HL-60 (cell line): ENCODE data around the gene MAGIX.

Source experiments
- DNase-seq, 2 experiments: peaks; one replicate each; pipeline ENCODE4 v3.0.0-alpha.2; 2010 to 2020; ENCODE audit warnings: low read depth in 1 of 2, low spot score in 1 of 2
- H3K27ac ChIP-seq: fragments of 250-450 bp; sonication (Bioruptor Pico); replicated peaks from 2 replicates; pipeline ENCODE4 v1.5.1; 2020; ENCODE audit warnings: mild to moderate bottlenecking, moderate library complexity
- H3K27me3 ChIP-seq: fragments of 250-450 bp; sonication (Bioruptor Pico); 2 replicates; pipeline ENCODE4 v1.5.1; 2021; ENCODE audit warnings: mild to moderate bottlenecking, moderate library complexity; ENCODE audit not compliant: insufficient read depth, poor library complexity, severe bottlenecking
- H3K4me3 ChIP-seq: replicated peaks from 2 replicates; pipeline ENCODE4 v1.5.1; 2011; ENCODE audit warnings: mild to moderate bottlenecking, control low read depth, low read length; ENCODE audit not compliant: insufficient read depth
- GABPA ChIP-seq: IDR thresholded peaks from 2 replicates; pipeline ENCODE4 v1.6.1; 2012; ENCODE audit warnings: low read depth
- POLR2AphosphoS5 ChIP-seq: IDR thresholded peaks from 2 replicates; pipeline ENCODE4 v1.6.1; 2012; ENCODE audit warnings: low read depth
- SPI1 ChIP-seq: IDR thresholded peaks from 2 replicates; pipeline ENCODE4 v1.6.1; 2012; ENCODE audit warnings: low read depth, mild to moderate bottlenecking, borderline replicate concordance
- TF ChIP-seq, protein P1 (sequence below): IDR thresholded peaks from 2 replicates; pipeline ENCODE4 v1.6.1; 2012; ENCODE audit warnings: low read depth; ENCODE audit not compliant: insufficient replicate concordance
- TF ChIP-seq, protein P2 (sequence below): IDR thresholded peaks from one replicate; pipeline ENCODE4 v1.5.1; 2011; ENCODE audit warnings: low read length, control low read depth, inconsistent platforms; ENCODE audit not compliant: insufficient read depth

The MAGIX gene

DNA sequence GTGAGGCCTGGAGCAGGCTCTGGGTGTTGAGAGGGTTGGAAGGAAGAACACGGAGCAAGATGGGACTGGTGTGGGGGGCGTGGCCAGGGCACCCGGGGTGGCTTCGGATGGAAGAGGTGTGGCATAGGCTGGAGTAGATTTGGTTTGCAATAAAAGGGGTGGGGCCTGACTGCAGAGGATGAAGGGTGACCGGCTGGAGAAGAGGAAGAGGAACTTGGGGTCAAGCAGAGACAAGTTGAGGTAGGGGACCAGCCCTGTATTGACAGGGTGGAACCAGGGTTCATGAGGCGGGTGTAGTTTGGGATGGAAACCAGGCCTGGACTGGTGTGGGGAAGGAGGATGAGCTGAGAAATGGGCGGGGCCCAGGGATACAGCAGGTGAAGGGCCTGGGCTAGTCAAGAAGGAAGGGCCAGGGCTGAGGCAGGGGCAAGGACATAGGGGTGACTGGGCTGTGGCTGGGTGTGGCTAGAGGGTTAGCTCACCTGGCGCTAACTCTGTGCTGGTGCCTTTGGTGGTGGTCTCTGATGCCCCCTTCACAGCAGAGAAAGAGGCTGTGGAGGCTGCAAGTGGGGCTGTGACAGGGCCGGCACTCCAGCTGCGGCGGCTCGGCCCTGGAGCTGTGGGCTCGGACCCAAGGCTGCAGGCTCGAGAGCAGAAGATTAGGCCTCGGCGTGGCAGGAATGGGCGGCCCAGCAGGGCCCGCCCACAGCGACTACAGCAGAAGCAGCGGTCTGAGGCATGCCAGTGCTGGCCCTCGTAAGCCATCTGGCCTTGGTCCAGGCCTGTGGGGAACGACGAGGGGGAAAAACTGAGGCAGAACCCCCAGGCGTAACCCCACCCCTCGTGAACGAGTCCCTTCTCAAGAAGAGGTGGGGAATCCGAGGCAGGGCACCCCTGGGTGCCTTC, 14.1 kb downstream of the MAGIX start:
- Histone ChIP-seq H3K4me3 (peak overlapping the region; percentile 22), H3K27ac (peak overlapping the region; percentile 75), H3K27me3 (no peaks in the 10 kb centered on the region)
- peak; percentile 51; the same call in 1 of the 2 replicates for TF ChIP-seq SPI1
- no peak for TF ChIP-seq POLR2AphosphoS5
- DNase-seq: peak; percentile 82 to 86

DNA sequence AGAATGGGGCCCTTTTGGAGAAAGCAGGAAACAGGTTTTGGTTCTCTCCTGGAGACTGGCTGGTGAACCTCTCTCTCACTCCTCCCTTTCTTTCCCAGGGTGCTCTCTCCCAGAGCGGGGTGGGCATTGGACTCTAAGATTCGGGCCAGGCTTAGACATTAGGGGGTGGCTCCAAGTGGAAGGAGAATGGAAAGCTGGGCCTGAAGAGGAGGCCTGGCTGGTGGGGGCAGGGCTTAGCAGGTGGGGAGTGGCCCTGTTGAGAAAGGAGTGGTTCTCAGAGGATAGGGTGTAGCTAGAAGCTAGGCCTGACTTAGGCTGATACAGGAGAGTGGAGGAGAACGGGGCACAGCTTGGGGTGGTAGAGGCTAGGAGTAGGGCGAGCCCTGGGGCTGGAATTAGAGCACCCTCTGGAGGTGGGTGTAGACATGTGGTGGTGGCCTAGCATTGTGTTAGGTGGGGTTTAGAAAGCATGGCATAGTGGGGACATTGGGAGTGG, 14.8 kb downstream of the MAGIX start:
- peak in 1 of 2 experiments; percentile 72 for DNase-seq
- no peak overlapping the region; the same call in 1 of the 2 replicates for H3K4me3 ChIP-seq
- TF ChIP-seq, protein P1, sequence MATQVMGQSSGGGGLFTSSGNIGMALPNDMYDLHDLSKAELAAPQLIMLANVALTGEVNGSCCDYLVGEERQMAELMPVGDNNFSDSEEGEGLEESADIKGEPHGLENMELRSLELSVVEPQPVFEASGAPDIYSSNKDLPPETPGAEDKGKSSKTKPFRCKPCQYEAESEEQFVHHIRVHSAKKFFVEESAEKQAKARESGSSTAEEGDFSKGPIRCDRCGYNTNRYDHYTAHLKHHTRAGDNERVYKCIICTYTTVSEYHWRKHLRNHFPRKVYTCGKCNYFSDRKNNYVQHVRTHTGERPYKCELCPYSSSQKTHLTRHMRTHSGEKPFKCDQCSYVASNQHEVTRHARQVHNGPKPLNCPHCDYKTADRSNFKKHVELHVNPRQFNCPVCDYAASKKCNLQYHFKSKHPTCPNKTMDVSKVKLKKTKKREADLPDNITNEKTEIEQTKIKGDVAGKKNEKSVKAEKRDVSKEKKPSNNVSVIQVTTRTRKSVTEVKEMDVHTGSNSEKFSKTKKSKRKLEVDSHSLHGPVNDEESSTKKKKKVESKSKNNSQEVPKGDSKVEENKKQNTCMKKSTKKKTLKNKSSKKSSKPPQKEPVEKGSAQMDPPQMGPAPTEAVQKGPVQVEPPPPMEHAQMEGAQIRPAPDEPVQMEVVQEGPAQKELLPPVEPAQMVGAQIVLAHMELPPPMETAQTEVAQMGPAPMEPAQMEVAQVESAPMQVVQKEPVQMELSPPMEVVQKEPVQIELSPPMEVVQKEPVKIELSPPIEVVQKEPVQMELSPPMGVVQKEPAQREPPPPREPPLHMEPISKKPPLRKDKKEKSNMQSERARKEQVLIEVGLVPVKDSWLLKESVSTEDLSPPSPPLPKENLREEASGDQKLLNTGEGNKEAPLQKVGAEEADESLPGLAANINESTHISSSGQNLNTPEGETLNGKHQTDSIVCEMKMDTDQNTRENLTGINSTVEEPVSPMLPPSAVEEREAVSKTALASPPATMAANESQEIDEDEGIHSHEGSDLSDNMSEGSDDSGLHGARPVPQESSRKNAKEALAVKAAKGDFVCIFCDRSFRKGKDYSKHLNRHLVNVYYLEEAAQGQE: no peak
- no peak for TF ChIP-seq GABPA
- TF ChIP-seq, protein P2, sequence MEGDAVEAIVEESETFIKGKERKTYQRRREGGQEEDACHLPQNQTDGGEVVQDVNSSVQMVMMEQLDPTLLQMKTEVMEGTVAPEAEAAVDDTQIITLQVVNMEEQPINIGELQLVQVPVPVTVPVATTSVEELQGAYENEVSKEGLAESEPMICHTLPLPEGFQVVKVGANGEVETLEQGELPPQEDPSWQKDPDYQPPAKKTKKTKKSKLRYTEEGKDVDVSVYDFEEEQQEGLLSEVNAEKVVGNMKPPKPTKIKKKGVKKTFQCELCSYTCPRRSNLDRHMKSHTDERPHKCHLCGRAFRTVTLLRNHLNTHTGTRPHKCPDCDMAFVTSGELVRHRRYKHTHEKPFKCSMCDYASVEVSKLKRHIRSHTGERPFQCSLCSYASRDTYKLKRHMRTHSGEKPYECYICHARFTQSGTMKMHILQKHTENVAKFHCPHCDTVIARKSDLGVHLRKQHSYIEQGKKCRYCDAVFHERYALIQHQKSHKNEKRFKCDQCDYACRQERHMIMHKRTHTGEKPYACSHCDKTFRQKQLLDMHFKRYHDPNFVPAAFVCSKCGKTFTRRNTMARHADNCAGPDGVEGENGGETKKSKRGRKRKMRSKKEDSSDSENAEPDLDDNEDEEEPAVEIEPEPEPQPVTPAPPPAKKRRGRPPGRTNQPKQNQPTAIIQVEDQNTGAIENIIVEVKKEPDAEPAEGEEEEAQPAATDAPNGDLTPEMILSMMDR: peak; percentile 22
- no peak for TF ChIP-seq SPI1

DNA sequence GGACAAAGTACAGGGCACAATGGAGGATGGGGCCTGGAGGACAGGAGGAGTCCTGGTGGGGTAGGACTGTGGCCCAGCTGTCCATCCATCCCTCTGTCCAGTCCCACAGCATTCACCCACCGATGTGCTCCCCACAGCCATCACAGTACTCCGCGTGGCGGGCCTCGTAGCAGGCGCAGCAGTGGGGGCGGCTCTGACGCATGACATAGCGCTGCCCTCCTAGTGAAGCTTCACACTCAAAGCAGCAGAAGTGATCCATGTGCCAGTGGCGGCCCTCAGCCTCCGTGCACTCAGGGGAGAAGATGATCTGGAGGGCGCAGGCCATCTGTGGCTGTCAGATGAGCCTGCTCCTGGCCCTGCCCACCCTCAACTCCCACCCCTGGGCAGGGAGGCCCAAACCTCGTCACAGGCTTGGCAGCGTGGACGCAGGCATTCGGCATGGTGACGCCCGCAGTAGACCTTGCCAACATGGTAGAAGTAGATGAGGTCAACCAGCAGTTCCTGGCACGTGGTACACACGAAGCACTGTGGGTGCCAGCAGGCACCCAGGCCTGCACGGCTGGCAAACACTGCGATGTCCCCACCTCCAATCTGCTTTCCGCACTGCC, 15.4 kb downstream of the MAGIX start:
- no peak for TF ChIP-seq SPI1
- TF ChIP-seq, protein P1: no peak
- TF ChIP-seq, protein P2: no peak
- no peak for TF ChIP-seq GABPA
- no peak for TF ChIP-seq POLR2AphosphoS5
- H3K27ac ChIP-seq: no peak overlapping the region; the same call in 1 of the 2 replicates
- DNase-seq: no peak
- no peaks in the 10 kb centered on the region for H3K27me3 ChIP-seq
- no peak overlapping the region for H3K4me3 ChIP-seq

More for the DNA sequence above, 14.8 kb downstream of the MAGIX start:
- Histone ChIP-seq H3K27ac (peak overlapping the region; percentile 75), H3K27me3 (no peaks in the 10 kb centered on the region)

DNA sequence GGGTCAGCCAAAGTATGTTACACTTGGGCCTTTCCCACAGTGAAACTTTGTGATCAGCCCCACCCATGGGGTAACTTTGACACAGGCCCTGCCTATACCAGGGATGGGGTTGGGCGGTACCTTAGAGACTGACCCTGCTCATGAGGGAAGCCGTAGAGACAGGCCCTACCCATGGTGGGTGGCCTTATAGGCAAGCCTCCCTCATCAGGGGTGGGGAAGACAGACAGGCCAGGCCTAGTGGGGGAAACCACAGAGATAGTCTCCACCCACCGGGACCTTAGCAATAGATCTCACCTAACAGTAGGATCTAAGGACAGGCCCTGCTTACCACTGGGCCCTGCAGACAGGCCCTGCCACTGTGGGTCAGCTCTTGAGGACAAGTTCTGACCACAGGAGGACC, 16.0 kb downstream of the MAGIX start:
- no peak overlapping the region for H3K4me3 ChIP-seq
- no peak for DNase-seq
- H3K27me3 ChIP-seq: no peaks in the 10 kb centered on the region
- TF ChIP-seq GABPA (no peak), POLR2AphosphoS5 (no peak), SPI1 (no peak)
- TF ChIP-seq, protein P1: no peak
- TF ChIP-seq, protein P2: no peak
- no peak overlapping the region for H3K27ac ChIP-seq
